Lung (tissue), 12 donors: ENCODE results near the gene CNDP2. TPM values are rescaled to one million over a fixed set of nuclear protein-coding genes. Genes with fewer than 3 reads are reported as not detected.

Experiments used
- ATAC-seq: fragments of 200-7000 bp; cut with Tn5 transposase; one replicate; pipeline ENCODE4 v1.9.1; 2020; ENCODE audit warnings: moderate number of reproducible peaks; ENCODE audit not compliant: insufficient read depth, low FRiP score
- DNase-seq, 3 donors: peaks; one replicate each; pipeline ENCODE4 v3.0.0-alpha.2; 2013 to 2017
- H3K27ac ChIP-seq, 2 donors: one replicate each; pipeline ENCODE4 v1.5.1; 2013; ENCODE audit warnings: mild to moderate bottlenecking in 2 of 2, moderate library complexity in 2 of 2, control low read depth in 1 of 2, inconsistent platforms in 1 of 2, low read depth in 1 of 2, low read length in 1 of 2
- H3K27me3 ChIP-seq, 3 donors: one replicate each; pipeline ENCODE4 v1.5.1; 2013; ENCODE audit warnings: low read length in 2 of 3; ENCODE audit not compliant: control insufficient read depth in 3 of 3, insufficient read depth in 3 of 3
- H3K36me3 ChIP-seq, 4 donors: one replicate each; pipeline ENCODE4 v1.5.1; 2013; ENCODE audit warnings: low read length in 4 of 4, mild to moderate bottlenecking in 1 of 4, moderate library complexity in 1 of 4; ENCODE audit not compliant: control insufficient read depth in 4 of 4, insufficient read depth in 4 of 4
- H3K4me1 ChIP-seq, 5 donors: one replicate each; pipeline ENCODE4 v1.5.1; 2013; ENCODE audit warnings: low read length in 5 of 5, mild to moderate bottlenecking in 2 of 5, moderate library complexity in 1 of 5; ENCODE audit not compliant: control insufficient read depth in 5 of 5, insufficient read depth in 5 of 5
- H3K4me3 ChIP-seq: one replicate; pipeline ENCODE4 v1.5.1; 2013; ENCODE audit warnings: mild to moderate bottlenecking, control low read depth, moderate library complexity
- H3K9ac ChIP-seq, 2 donors: one replicate each; pipeline ENCODE4 v1.5.1; 2013; ENCODE audit warnings: low read length in 2 of 2, control low read depth in 1 of 2; ENCODE audit not compliant: insufficient read depth in 1 of 2
- H3K9me3 ChIP-seq, 4 donors: one replicate each; pipeline ENCODE4 v1.5.1; 2013; ENCODE audit warnings: low read length in 3 of 4, mild to moderate bottlenecking in 1 of 4, moderate library complexity in 1 of 4; ENCODE audit not compliant: control insufficient read depth in 4 of 4, insufficient read depth in 3 of 4
- WGBS, 2 donors: extraction: QIAGEN DNeasy Blood & Tissue Kit; methylation state at CpG; one replicate each; pipeline ENCODE4 v1.1.7; 2013; 5-methylcytosine and 5-hydroxymethylcytosine counted together
- polyA plus RNA-seq, 2 donors: library from polyadenylated mRNA; stranded (reverse); fragments of 200-250 nt; gene quantifications; one replicate each; pipeline ENCODE4 v1.2.1, GENCODE V29; 2013
- total RNA-seq, 2 donors: library from RNA; depleted of rRNA in 1 of 2; stranded (reverse); fragments of >200 nt in 1 of 2; gene quantifications; one replicate each; pipeline ENCODE4 v1.2.1, GENCODE V29; 2014 to 2021
- TF ChIP-seq, protein P1 (sequence below): IDR thresholded peaks from 2 replicates; pipeline ENCODE4 v1.5.1; 2012; ENCODE audit warnings: mild to moderate bottlenecking; ENCODE audit errors: control extremely low read depth, extremely low read depth
- donor health status: control.
- donor health status: control.
- donor health status: Bipolar disorder and iron deficiency.
- donor health status: healthy.
- donor health status: DM: yes; HTN: yes; CAD: no.

Gene CNDP2
- total and polyA plus RNA-seq, 4 donors = 152 to 311 (median 191) TPM

DNA sequence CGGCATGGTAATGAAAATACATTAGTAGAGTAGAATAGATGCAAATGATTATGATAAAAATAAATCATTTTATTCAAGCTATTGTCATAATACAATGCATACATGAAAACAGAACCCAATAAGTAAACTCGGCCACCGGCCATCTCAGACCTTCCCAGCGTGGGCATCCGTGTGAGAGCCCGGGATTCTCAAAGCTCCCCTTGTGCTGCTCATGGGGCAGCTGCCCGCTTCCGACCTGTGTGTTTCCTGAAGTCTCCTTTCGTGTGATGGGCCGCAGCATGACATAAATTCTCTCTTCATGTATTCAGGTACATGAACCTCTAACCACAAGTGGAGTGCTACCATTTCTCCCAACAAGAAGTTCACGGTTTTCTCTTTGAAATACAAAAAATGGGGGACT, 13.5 kb upstream of the CNDP2 start:
- H3K9ac ChIP-seq = no peak overlapping the region
- no peaks in the 10 kb centered on the region for H3K36me3 ChIP-seq
- no peak overlapping the region for H3K27ac ChIP-seq
- TF ChIP-seq, protein P1, sequence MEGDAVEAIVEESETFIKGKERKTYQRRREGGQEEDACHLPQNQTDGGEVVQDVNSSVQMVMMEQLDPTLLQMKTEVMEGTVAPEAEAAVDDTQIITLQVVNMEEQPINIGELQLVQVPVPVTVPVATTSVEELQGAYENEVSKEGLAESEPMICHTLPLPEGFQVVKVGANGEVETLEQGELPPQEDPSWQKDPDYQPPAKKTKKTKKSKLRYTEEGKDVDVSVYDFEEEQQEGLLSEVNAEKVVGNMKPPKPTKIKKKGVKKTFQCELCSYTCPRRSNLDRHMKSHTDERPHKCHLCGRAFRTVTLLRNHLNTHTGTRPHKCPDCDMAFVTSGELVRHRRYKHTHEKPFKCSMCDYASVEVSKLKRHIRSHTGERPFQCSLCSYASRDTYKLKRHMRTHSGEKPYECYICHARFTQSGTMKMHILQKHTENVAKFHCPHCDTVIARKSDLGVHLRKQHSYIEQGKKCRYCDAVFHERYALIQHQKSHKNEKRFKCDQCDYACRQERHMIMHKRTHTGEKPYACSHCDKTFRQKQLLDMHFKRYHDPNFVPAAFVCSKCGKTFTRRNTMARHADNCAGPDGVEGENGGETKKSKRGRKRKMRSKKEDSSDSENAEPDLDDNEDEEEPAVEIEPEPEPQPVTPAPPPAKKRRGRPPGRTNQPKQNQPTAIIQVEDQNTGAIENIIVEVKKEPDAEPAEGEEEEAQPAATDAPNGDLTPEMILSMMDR = no peak
- WGBS, 2 donors = 91 to 93% methylated on average over 11 of the region's 11 CpGs
- DNase-seq (no peak), ATAC-seq (no peak)
- H3K4me1 ChIP-seq = peaks cover 0 to 5% (median 0%) of the 10 kb centered on the region in 5 donors
- no peaks in the 10 kb centered on the region for H3K9me3 ChIP-seq
- H3K27me3 ChIP-seq = no peaks in the 10 kb centered on the region
- H3K4me3 ChIP-seq = no peak overlapping the region

DNA sequence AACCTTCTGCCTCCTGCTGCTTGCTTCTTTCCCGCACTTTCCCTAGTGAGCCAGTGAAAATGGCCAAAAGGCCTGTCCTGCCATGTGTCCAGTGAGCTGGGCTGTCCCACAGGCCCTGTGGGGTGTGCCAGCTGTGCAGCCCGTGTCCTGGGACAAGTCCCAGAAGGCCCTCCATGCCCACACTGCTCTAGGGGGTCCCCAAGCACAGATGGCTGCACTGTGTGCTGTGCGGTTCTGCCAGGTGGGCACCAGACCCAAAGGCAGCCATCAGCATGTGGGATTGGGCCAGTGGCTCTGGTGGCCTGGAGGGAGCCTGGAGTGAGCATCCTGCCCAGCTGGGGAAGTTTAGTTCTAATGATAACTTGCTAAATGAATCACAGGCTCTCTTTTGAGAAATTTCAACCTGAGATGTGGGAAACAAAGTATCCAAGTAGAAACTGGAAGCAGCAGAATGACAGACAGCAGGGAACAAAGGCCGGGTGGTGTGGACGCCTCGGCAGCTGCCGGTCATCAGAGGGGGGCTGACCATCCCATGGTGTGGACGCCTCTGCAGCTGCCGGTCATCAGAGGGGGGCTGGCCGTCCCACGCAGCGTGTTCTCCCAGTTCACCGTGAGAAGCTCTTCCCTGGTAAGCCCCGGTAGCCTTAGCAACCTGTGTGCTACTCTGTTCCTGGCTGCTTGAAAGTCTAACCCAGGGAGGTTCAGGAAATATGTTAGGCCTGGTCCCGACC, 9.9 kb upstream of the CNDP2 start:
- Histone ChIP-seq H3K9me3 (no peaks in the 10 kb centered on the region), H3K36me3 (no peaks in the 10 kb centered on the region), H3K9ac (peak overlapping the region in 1 of 2 donors; percentile 6), H3K27ac (no peak overlapping the region), H3K4me3 (no peak overlapping the region), H3K27me3 (no peaks in the 10 kb centered on the region), H3K4me1 (peaks cover 0 to 12% (median 0%) of the 10 kb centered on the region in 5 donors)
- 82 to 90% methylated on average over 15 of the region's 15 CpGs for WGBS, 2 donors
- TF ChIP-seq, protein P1 = no peak
- ATAC-seq = no peak
- no peak for DNase-seq

DNA sequence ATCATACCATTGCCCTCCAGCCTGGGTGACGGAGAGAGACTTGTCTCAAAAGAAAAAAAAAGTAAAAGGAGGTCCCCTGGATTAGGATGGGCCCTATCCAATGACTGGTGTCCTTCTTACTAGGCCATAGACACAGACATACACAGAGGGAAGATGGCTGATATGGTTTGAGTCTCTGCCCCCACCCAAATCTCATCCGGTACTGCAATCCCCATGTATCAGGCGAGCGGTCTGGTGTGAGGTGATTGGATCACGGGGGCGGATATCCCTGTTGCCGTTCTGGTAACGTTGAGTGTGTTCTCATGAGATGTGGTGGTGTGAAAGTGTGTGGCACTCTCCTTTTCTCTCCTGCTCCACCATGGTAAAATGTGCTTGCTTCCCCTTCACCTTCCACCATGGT, 7.8 kb upstream of the CNDP2 start:
- no peak for DNase-seq
- Histone ChIP-seq H3K27me3 (no peaks in the 10 kb centered on the region), H3K36me3 (no peaks in the 10 kb centered on the region), H3K4me3 (no peak overlapping the region), H3K4me1 (peaks cover 0 to 12% (median 0%) of the 10 kb centered on the region in 5 donors), H3K9me3 (no peaks in the 10 kb centered on the region), H3K27ac (no peak overlapping the region), H3K9ac (no peak overlapping the region)
- TF ChIP-seq, protein P1 = no peak
- ATAC-seq = no peak
- WGBS, 2 donors = 98% methylated on average over 8 of the region's 8 CpGs
